ENCODE data around the gene KIF1B.
"Not testable (repeated sequence)": the region's sequence is repeated elsewhere in the genome, so short reads cannot be mapped to it uniquely, and the experiment has no call there.

KIF1B gene

DNA sequence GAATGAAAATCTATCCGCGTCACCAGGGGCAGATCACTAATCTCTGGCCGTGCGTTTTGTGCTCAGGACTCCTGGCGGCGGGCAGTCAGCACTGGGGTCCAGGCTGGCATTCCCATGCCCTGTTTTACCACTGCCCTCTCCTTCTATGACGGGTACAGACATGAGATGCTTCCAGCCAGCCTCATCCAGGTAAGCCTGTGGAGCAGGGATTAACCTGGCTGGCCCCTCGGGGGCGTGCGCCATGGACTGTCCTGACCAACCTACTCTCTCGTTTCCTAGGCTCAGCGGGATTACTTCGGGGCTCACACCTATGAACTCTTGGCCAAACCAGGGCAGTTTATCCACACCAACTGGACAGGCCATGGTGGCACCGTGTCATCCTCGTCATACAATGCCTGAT, 209.0 kb downstream of the KIF1B start:
- DNase-seq (ENCODE audit: extremely low read depth in 1 of 2, low read depth in 1 of 2): no peak

DNA sequence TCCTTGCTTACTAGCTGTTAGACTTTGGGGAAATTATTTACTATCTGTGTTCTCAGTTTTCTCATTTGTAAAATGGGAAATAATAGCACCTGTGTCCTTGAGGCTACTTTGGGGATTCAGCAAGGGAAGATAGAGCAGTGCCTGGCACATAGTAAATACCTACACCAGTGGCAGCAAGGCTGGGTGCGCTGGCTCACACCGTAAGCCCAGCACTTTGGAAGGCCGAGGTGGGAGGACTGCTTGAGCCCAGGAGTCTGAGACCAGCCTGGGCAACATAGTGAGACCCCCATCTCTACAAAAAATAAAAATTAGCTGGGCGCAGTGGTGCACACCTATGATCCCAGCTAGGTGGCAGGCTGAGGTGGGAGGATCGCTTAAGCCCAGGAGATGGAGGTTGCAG, 211.3 kb downstream of the KIF1B start:
- no peak for DNase-seq (ENCODE audit: extremely low read depth in 1 of 2, low read depth in 1 of 2)

DNA sequence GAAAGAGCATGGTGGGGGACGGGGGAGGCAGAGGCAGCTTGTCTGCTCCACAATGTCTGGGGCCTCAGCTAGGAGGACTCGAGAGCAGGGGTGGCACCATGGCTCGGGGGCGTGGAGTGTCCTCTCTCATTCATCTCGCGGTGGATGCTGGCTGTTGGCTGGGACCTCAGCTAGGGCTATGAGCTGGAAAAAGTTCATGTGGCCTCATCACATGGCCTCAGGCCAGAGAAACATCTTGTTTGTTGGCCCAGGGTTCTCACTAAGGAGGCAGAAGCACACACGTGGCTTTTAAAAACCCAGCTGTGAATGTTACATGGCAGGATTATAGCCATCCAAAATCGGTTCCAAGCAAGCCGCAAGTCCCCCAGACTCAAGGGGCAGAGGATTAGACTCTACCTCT, 213.7 kb downstream of the KIF1B start:
- DNase-seq (ENCODE audit: extremely low read depth in 1 of 2, low read depth in 1 of 2): no peak

DNA sequence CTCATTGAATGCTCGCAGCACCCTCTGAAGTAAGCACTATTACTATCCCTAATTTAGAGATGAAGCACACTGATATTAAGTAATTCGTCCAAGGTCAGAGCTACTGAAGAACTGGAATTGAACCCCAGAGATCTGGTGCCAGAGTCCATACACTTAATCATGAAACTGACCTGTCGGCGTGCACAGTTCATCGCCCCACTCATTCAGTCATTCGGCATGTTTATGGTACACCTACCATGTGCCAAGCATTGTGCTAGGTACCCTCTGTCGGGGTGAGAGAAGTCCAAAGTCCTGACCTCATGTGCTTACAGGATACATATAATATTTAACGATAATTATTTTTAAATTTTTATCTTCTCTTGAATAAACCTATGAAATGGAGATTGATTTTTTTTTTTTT, 214.3 kb downstream of the KIF1B start:
- no peak for DNase-seq (ENCODE audit: extremely low read depth in 1 of 2, low read depth in 1 of 2)

DNA sequence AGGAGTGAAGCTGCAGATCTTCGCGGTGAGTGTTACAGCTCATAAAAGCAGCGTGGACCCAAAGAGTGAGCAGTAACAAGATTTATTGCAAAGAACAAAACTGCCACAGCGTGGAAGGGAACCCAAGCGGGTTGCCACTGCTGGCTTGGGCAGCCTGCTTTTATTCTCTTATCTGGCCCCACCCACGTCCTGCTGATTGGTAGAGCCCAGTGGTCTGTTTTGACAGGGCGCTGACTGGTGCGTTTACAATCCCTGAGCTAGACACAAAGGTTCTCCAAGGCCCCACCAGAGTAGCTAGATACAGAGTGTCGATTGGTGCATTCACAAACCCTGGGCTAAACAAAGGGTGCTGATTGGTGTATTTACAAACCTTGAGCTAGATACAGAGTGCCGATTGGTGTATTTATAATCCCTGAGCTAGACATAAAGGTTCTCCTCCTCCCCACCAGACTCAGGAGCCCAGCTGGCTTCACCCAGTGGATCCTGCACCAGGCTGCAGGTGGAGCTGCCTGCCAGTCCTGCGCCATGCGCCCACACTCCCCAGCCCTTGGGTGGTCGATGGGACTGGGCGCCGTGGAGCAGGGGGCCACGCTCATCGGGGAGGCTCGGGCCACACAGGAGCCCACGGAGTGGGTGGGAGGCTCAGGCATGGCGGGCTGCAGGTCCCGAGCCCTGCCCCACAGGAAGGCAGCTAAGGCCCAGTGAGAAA, 215.6 kb downstream of the KIF1B start:
- DNase-seq (ENCODE audit: extremely low read depth in 1 of 2, low read depth in 1 of 2): not testable (repeated sequence)

DNA sequence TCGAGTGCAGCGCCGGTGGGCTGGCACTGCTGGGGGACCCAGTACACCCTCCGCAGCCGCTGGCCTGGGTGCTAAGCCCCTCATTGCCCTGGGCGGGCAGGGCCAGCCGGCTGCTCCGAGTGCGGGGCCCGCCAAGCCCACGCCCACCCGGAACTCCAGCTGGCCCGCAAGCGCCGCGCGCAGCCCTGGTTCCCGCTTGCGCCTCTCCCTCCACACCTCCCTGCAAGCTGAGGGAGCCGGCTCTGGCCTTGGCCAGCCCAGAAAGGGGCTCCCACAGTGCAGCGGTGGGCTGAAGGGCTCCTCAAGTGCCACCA, 216.1 kb downstream of the KIF1B start:
- DNase-seq (ENCODE audit: extremely low read depth in 1 of 2, low read depth in 1 of 2): not testable (repeated sequence)

DNA sequence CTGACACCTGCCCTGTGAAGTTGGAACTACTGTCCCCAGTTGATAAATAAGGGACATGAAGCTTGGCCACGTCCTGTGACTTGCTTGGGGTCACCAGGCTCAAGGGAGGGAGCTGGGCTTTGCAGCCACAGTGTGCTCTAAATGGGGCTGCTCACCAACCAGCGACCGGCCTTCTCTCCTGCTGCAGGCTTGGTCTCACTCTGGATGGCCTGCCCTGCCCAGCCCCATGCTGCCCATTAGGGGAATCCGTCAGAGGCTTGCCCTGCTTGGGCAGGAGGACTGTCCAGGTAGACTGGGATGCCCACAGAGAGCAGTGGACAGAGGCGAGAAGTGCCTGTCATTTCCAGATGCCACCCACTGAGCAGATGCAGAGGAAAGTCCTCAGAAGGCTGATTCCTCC, 218.6 kb downstream of the KIF1B start:
- no peak for DNase-seq (ENCODE audit: extremely low read depth in 1 of 2, low read depth in 1 of 2)

DNA sequence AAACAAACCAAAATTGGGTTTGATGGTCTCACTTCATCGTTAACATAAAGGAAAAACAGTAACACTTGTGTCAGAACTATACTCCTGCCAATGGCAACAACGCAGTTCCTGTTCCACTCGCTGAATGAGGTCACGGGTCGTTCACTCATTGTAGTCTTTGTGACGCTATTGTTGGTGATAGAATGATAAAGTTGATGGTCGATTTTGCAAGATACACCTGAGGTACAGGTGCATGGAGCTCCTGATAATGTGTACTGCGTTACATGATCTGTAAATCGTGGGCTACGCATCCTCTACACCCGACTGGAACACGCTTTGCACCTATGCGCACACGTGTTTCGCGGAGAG, 219.5 kb downstream of the KIF1B start:
- DNase-seq (ENCODE audit: extremely low read depth in 1 of 2, low read depth in 1 of 2): no peak

DNA sequence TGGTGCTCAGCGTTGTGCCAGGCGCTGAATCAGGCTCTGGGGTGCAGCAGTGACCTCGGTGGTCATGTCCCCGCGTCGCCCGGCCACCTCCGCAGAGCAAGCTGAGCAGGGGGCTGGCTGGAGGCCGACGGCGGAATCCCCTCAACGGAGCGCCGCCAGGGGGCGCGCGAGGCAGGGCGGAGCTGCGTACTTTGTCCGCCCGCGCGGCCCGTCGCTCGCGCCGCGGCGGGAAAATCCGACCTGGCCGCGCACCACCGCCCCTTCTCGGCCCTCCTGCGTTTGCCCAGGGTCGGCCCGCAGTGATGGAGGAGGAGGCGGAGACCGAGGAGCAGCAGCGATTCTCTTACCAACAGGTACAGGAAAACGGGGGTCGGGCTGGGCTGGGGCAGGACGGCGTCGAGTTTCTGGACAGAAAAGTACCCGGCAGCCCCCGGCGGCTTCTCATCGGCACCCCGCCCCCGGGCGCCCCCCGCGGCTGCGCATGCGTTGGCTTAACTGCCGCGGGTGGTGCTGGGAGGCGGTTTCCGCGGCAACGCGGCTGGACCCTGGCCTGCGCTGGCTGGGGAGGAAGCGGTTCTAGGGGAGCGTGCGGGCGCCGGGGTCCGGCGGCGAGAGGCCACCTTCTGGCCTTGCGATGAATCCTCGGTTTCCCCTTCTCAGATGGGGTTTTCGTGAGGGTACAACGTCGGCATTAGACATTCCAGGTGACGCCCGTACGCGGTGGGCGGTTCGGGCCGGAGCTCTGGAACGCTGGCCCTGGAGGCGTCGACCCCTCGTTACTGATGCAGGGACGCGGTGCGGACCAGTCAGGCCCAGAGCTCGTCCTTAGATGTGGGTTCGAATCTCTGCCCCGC, 220.1 kb downstream of the KIF1B start, which contains the start of gene CENPS:
CENPS (plus strand) TSS at position 218 of the 854 bp plus-strand sequence; CDS start at position 303, 85 bp downstream.
- DNase-seq (ENCODE audit: extremely low read depth in 1 of 2, low read depth in 1 of 2): peak; percentile 87 to 91

Measured in stimulated activated CD8-positive, alpha-beta memory T cell treated with anti-CD3 and anti-CD28 coated beads, Interleukin-7, amount 100 ng/mL, for 48 hours (primary cell).